Stimulated activated effector memory CD8-positive, alpha-beta T cell treated with anti-CD3 and anti-CD28 coated beads, Interleukin-12 subunit alpha, Interleukin-12 subunit beta, amount 100 ng/mL, for 72 hours (primary cell): ENCODE data around the gene DPEP1.

ENCODE experiments used
- ATAC-seq: fragments of 150-1000 bp; cut with Tn5 transposase; 2 replicates; pipeline ENCODE4 v1.10.0; 2021
- DNase-seq, 2 donors: peaks; one replicate each; pipeline ENCODE4 v3.0.0; 2021 to 2022; ENCODE audit warnings: low spot score in 2 of 2
- H3K27ac Mint-ChIP-seq: one replicate; pipeline ENCODE4 v1.8.0; 2022; ENCODE audit warnings: mild to moderate bottlenecking, mixed read lengths
- H3K36me3 Mint-ChIP-seq: one replicate; pipeline ENCODE4 v1.8.0; 2022; ENCODE audit warnings: mild to moderate bottlenecking, mixed read lengths
- H3K4me1 Mint-ChIP-seq: one replicate; pipeline ENCODE4 v1.8.0; 2022; ENCODE audit warnings: mixed read lengths
- H3K4me3 Mint-ChIP-seq: one replicate; pipeline ENCODE4 v1.8.0; 2022; ENCODE audit warnings: mild to moderate bottlenecking, mixed read lengths
- H3K9me3 Mint-ChIP-seq: one replicate; pipeline ENCODE4 v1.8.0; 2022; ENCODE audit warnings: mixed read lengths

DPEP1 gene

GRCh38 chr16:89602273-89602951 lies 11.0 kb upstream of the DPEP1 start:
- peaks cover 24% of the 10 kb centered on the region for H3K4me1 Mint-ChIP-seq
- DNase-seq: peak; percentile 35 to 71
- no peaks in the 10 kb centered on the region for H3K36me3 Mint-ChIP-seq
- peak; percentile 93 for ATAC-seq
- H3K4me3 Mint-ChIP-seq: peak overlapping the region; percentile 48
- H3K9me3 Mint-ChIP-seq: no peaks in the 10 kb centered on the region
- H3K27ac Mint-ChIP-seq: peak overlapping the region; percentile 14

- Mint-ChIP-seq H3K27ac (peak overlapping the region; percentile 14), H3K36me3 (no peaks in the 10 kb centered on the region), H3K4me1 (peaks cover 24% of the 10 kb centered on the region), H3K4me3 (peak overlapping the region; percentile 48), H3K9me3 (no peaks in the 10 kb centered on the region)
- no peak for ATAC-seq
- no peak for DNase-seq
These were observed 10.4 kb upstream of the DPEP1 start for GRCh38 chr16:89602952-89603590.

GRCh38 chr16:89604764-89605163 lies 8.7 kb upstream of the DPEP1 start:
- ATAC-seq (no peak), DNase-seq (no peak)
- Mint-ChIP-seq H3K4me1 (peaks cover 24% of the 10 kb centered on the region), H3K27ac (no peak overlapping the region), H3K9me3 (no peaks in the 10 kb centered on the region), H3K36me3 (no peaks in the 10 kb centered on the region), H3K4me3 (no peak overlapping the region)

- ATAC-seq (no peak), DNase-seq (no peak)
- Mint-ChIP-seq H3K36me3 (no peaks in the 10 kb centered on the region), H3K9me3 (no peaks in the 10 kb centered on the region), H3K27ac (no peak overlapping the region), H3K4me1 (peaks cover 21% of the 10 kb centered on the region), H3K4me3 (no peak overlapping the region)
These were observed 8.1 kb upstream of the DPEP1 start for GRCh38 chr16:89605186-89605970.

GRCh38 chr16:89606006-89606405 lies 7.4 kb upstream of the DPEP1 start:
- Mint-ChIP-seq H3K27ac (no peak overlapping the region), H3K9me3 (no peaks in the 10 kb centered on the region), H3K4me3 (no peak overlapping the region), H3K4me1 (peaks cover 15% of the 10 kb centered on the region), H3K36me3 (no peaks in the 10 kb centered on the region)
- DNase-seq: no peak
- no peak for ATAC-seq

- H3K9me3 Mint-ChIP-seq: no peaks in the 10 kb centered on the region
- H3K4me1 Mint-ChIP-seq: peaks cover 8% of the 10 kb centered on the region
- H3K27ac Mint-ChIP-seq: no peak overlapping the region
- ATAC-seq (no peak), DNase-seq (no peak)
- no peak overlapping the region for H3K4me3 Mint-ChIP-seq
- peaks cover 5% of the 10 kb centered on the region for H3K36me3 Mint-ChIP-seq
These were observed 6.0 kb upstream of the DPEP1 start for GRCh38 chr16:89607453-89607852.

- no peak for DNase-seq
- H3K4me1 Mint-ChIP-seq: peaks cover 1% of the 10 kb centered on the region
- no peaks in the 10 kb centered on the region for H3K9me3 Mint-ChIP-seq
- H3K27ac Mint-ChIP-seq: no peak overlapping the region
- peaks cover 9% of the 10 kb centered on the region for H3K36me3 Mint-ChIP-seq
- H3K4me3 Mint-ChIP-seq: no peak overlapping the region
- ATAC-seq: no peak
These were observed 5.3 kb upstream of the DPEP1 start for GRCh38 chr16:89607937-89608740.

- no peak for ATAC-seq
- no peaks in the 10 kb centered on the region for H3K4me1 Mint-ChIP-seq
- peaks cover 9% of the 10 kb centered on the region for H3K36me3 Mint-ChIP-seq
- H3K27ac Mint-ChIP-seq: no peak overlapping the region
- H3K4me3 Mint-ChIP-seq: no peak overlapping the region
- no peaks in the 10 kb centered on the region for H3K9me3 Mint-ChIP-seq
- no peak for DNase-seq
These were observed 3.4 kb upstream of the DPEP1 start for GRCh38 chr16:89610108-89610453.

GRCh38 chr16:89612415-89613166 lies 851 bp upstream of the DPEP1 start:
- no peak overlapping the region for H3K4me3 Mint-ChIP-seq
- H3K36me3 Mint-ChIP-seq: peaks cover 19% of the 10 kb centered on the region
- H3K4me1 Mint-ChIP-seq: peaks cover 14% of the 10 kb centered on the region
- peaks cover 3% of the 10 kb centered on the region for H3K9me3 Mint-ChIP-seq
- no peak overlapping the region for H3K27ac Mint-ChIP-seq
- ATAC-seq (no peak), DNase-seq (no peak)

GRCh38 chr16:89613954-89614459 lies 565 bp downstream of the DPEP1 start:
- Mint-ChIP-seq H3K36me3 (peaks cover 19% of the 10 kb centered on the region), H3K9me3 (peaks cover 3% of the 10 kb centered on the region), H3K27ac (no peak overlapping the region), H3K4me1 (peaks cover 14% of the 10 kb centered on the region), H3K4me3 (no peak overlapping the region)
- ATAC-seq (no peak), DNase-seq (no peak)

- ATAC-seq: no peak
- no peak overlapping the region for H3K27ac Mint-ChIP-seq
- no peak overlapping the region for H3K4me3 Mint-ChIP-seq
These were observed 1.7 kb downstream of the DPEP1 start for GRCh38 chr16:89615176-89615575.

GRCh38 chr16:89615596-89616090 lies 2.2 kb downstream of the DPEP1 start:
- ATAC-seq: no peak
- Mint-ChIP-seq H3K27ac (peak overlapping the region; percentile 98), H3K4me3 (no peak overlapping the region)

More at GRCh38 chr16:89615176-89615575, 1.7 kb downstream of the DPEP1 start:
- H3K9me3 Mint-ChIP-seq: peaks cover 3% of the 10 kb centered on the region
- peaks cover 19% of the 10 kb centered on the region for H3K36me3 Mint-ChIP-seq
- peaks cover 14% of the 10 kb centered on the region for H3K4me1 Mint-ChIP-seq
- no peak for DNase-seq

GRCh38 chr16:89616623-89617022 lies 3.2 kb downstream of the DPEP1 start:
- Mint-ChIP-seq H3K27ac (peak overlapping the region; percentile 98), H3K4me3 (no peak overlapping the region), H3K9me3 (peaks cover 3% of the 10 kb centered on the region), H3K4me1 (peaks cover 14% of the 10 kb centered on the region), H3K36me3 (peaks cover 19% of the 10 kb centered on the region)
- no peak for DNase-seq
- ATAC-seq: no peak

More at GRCh38 chr16:89615596-89616090, 2.2 kb downstream of the DPEP1 start:
- Mint-ChIP-seq H3K9me3 (peaks cover 3% of the 10 kb centered on the region), H3K36me3 (peaks cover 19% of the 10 kb centered on the region), H3K4me1 (peaks cover 14% of the 10 kb centered on the region)
- DNase-seq: no peak

- Mint-ChIP-seq H3K36me3 (peaks cover 19% of the 10 kb centered on the region), H3K27ac (peak overlapping the region; percentile 98), H3K4me3 (no peak overlapping the region), H3K4me1 (peaks cover 14% of the 10 kb centered on the region), H3K9me3 (peaks cover 3% of the 10 kb centered on the region)
- peak; percentile 34 for ATAC-seq
- no peak for DNase-seq
These were observed 3.6 kb downstream of the DPEP1 start for GRCh38 chr16:89617036-89617435.
